GM06990 (cell line): ENCODE data around the gene KPNA4.
A peak's percentile ranks its signal among the peaks of the same experiment; 100 is the strongest.

Experiments
- DNase-seq: peaks from one replicate; pipeline ENCODE4 v3.0.0-alpha.2; 2011; ENCODE audit not compliant: insufficient read length; ENCODE audit errors: extremely low read depth
- H3K27me3 ChIP-seq: replicated peaks from 2 replicates; pipeline ENCODE4 v1.6.0; 2011; ENCODE audit warnings: low read length; ENCODE audit not compliant: control insufficient read depth, insufficient read depth
- H3K36me3 ChIP-seq: 2 replicates; pipeline ENCODE4 v1.5.1; 2011; ENCODE audit warnings: low read length; ENCODE audit not compliant: control insufficient read depth, insufficient read depth
- H3K4me3 ChIP-seq: replicated peaks from 2 replicates; pipeline ENCODE4 v1.5.1; 2011; ENCODE audit warnings: low read depth, mild to moderate bottlenecking, control low read depth, low read length
- TF ChIP-seq, protein P1 (sequence below): IDR thresholded peaks from 2 replicates; pipeline ENCODE4 v1.5.1; 2011; ENCODE audit warnings: low read length, control low read depth, mild to moderate bottlenecking, inconsistent platforms; ENCODE audit not compliant: insufficient read depth, poor library complexity, severe bottlenecking

Gene KPNA4

DNA sequence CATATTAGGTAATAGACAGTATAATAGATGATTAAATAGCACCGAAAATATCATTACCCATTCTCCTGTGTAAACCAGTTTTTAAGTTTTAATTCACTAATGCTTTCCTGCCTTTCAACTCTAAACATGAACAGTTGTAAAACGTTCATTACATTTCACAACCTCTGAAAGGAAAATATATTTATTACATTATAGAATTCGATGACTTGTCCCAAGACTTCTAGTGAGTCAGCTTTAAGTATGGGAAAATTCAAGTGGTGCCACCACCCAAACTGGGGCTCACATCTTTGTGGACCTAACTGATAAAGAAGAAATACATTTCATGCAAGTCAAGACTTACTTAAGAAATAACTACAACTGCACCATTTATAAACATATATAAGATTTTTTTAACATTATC is 117.8 kb downstream of the KPNA4 start:
- TF ChIP-seq, protein P1, sequence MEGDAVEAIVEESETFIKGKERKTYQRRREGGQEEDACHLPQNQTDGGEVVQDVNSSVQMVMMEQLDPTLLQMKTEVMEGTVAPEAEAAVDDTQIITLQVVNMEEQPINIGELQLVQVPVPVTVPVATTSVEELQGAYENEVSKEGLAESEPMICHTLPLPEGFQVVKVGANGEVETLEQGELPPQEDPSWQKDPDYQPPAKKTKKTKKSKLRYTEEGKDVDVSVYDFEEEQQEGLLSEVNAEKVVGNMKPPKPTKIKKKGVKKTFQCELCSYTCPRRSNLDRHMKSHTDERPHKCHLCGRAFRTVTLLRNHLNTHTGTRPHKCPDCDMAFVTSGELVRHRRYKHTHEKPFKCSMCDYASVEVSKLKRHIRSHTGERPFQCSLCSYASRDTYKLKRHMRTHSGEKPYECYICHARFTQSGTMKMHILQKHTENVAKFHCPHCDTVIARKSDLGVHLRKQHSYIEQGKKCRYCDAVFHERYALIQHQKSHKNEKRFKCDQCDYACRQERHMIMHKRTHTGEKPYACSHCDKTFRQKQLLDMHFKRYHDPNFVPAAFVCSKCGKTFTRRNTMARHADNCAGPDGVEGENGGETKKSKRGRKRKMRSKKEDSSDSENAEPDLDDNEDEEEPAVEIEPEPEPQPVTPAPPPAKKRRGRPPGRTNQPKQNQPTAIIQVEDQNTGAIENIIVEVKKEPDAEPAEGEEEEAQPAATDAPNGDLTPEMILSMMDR: no peak
- H3K4me3 ChIP-seq: peak overlapping the region; percentile 27
- no peak for DNase-seq
- no peaks in the 10 kb centered on the region for H3K27me3 ChIP-seq
- peaks cover 3% of the 10 kb centered on the region for H3K36me3 ChIP-seq

DNA sequence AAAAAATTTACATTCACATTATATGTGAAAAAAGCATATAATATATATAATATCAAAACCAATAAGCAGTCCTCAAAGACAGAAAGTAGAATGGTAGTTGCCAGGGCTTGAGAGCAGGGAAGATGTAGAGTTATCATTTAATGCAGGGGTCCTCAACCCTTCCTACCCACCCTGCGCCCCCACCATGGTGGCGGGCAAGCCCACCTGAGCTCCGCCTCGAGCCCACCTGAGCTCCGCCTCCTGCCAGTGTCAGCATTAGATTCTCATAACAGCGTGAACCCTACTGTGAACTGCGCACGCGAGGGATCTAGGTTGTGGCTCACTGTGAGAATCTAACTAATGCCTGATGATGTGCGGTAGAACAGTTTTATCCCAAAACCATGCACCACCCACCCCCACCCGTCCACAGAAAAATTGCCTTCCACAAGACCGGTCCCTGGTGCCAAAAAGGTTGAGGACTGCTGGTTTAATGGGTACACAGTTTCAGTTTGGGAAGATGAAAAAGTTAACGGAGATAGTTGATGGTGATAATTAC is 118.8 kb downstream of the KPNA4 start:
- DNase-seq: no peak
- H3K4me3 ChIP-seq: no peak overlapping the region
- peaks cover 3% of the 10 kb centered on the region for H3K36me3 ChIP-seq
- TF ChIP-seq, protein P1: no peak
- no peaks in the 10 kb centered on the region for H3K27me3 ChIP-seq

DNA sequence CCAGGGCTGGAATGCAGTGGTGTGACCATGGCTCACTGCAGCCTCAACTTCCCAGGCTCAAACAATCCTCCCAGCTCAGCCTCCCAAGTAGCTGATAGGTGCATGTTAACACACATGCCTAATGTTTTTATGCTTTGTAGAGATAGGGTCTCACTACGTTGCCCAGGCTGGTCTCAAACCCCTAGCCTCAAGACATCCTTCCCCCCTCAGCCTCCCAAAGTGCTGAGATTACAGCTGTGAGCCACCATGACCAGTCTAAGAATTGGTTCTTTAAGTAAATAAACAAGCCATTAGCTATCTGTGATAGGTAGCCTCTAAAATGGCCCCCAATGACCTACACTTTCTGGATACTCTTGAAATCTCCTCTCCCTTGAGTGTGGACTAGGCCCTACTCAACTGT is 119.5 kb downstream of the KPNA4 start:
- TF ChIP-seq, protein P1: no peak
- no peak for DNase-seq
- Histone ChIP-seq H3K27me3 (no peaks in the 10 kb centered on the region), H3K36me3 (peaks cover 3% of the 10 kb centered on the region), H3K4me3 (no peak overlapping the region)
